GOT3 (cell line): ENCODE measurements around the gene RPL7A.
"Not testable (repeated sequence)": the region's sequence is repeated elsewhere in the genome, so short reads cannot be mapped to it uniquely, and the experiment has no call there.

Source experiments
- DNase-seq: peaks from one replicate; lab custom pipeline; 2025; ENCODE audit warnings: mixed read lengths; lab: John Stamatoyannopoulos, UW

Gene RPL7A

GRCh38 chr9:133347985-133348717 is at the start of gene RPL7A, which contains the start of gene MED22:
Gene RPL7A, plus strand, starts transcription at chr9:133348218. Its CDS starts 26 bp downstream, at chr9:133348244.
Gene MED22, minus strand, starts transcription at chr9:133348131. Its CDS starts 1,469 bp downstream, at chr9:133346662.
- peak; percentile 79 for DNase-seq

GRCh38 chr9:133299996-133300395 is 48.0 kb upstream of the RPL7A start:
- DNase-seq = not testable (repeated sequence)

- no peak for DNase-seq
Observed at GRCh38 chr9:133301253-133302230, 46.5 kb upstream of the RPL7A start.

GRCh38 chr9:133303266-133304157 is 44.5 kb upstream of the RPL7A start:
- DNase-seq = no peak

- DNase-seq = no peak
Observed at GRCh38 chr9:133304158-133304470, 43.9 kb upstream of the RPL7A start.

- DNase-seq = no peak
Observed at GRCh38 chr9:133304477-133305377, 43.3 kb upstream of the RPL7A start.

- DNase-seq = no peak
Observed at GRCh38 chr9:133305731-133306130, 42.3 kb upstream of the RPL7A start.

GRCh38 chr9:133306242-133307204 is 41.5 kb upstream of the RPL7A start:
- DNase-seq = no peak

GRCh38 chr9:133307301-133307700 is 40.7 kb upstream of the RPL7A start:
- DNase-seq = no peak

- DNase-seq = no peak
Observed at GRCh38 chr9:133309608-133310007, 38.4 kb upstream of the RPL7A start.

GRCh38 chr9:133315997-133316396 is 32.0 kb upstream of the RPL7A start:
- DNase-seq = no peak

GRCh38 chr9:133317551-133317950 is 30.5 kb upstream of the RPL7A start:
- not testable (repeated sequence) for DNase-seq

- no peak for DNase-seq
Observed at GRCh38 chr9:133320421-133320881, 27.6 kb upstream of the RPL7A start.

- no peak for DNase-seq
Observed at GRCh38 chr9:133321411-133321935, 26.5 kb upstream of the RPL7A start.

- DNase-seq = no peak
Observed at GRCh38 chr9:133322701-133323100, 25.3 kb upstream of the RPL7A start.

GRCh38 chr9:133323211-133323610 is 24.8 kb upstream of the RPL7A start:
- no peak for DNase-seq

GRCh38 chr9:133323991-133324703 is 23.9 kb upstream of the RPL7A start:
- DNase-seq = no peak

- DNase-seq = not testable (repeated sequence)
Observed at GRCh38 chr9:133327021-133327420, 21.0 kb upstream of the RPL7A start.
